G401.6 (cell line): Measurements from ENCODE around the gene AFDN.

Source experiments
- FAIRE-seq: peaks from 2 replicates; lab custom pipeline; 2012; peaks lifted over from hg19 to GRCh38; lab: Jason Lieb, UNC

AFDN gene

GRCh38 chr6:167870321-167870720 lies 43.6 kb downstream of the AFDN start:
- FAIRE-seq: no peak

GRCh38 chr6:167872538-167873210 lies 46.0 kb downstream of the AFDN start:
- no peak for FAIRE-seq

GRCh38 chr6:167877994-167878779 lies 51.5 kb downstream of the AFDN start:
- no peak for FAIRE-seq

GRCh38 chr6:167879612-167880011 lies 52.9 kb downstream of the AFDN start:
- no peak for FAIRE-seq

- no peak for FAIRE-seq
These were observed 54.6 kb downstream of the AFDN start for GRCh38 chr6:167881327-167881726.

- no peak for FAIRE-seq
These were observed 55.5 kb downstream of the AFDN start for GRCh38 chr6:167882244-167882643.

- FAIRE-seq: no peak
These were observed 61.4 kb downstream of the AFDN start for GRCh38 chr6:167888098-167888497.

GRCh38 chr6:167892835-167893815 lies 66.4 kb downstream of the AFDN start:
- FAIRE-seq: no peak

- no peak for FAIRE-seq
These were observed 68.3 kb downstream of the AFDN start for GRCh38 chr6:167894965-167895364.

GRCh38 chr6:167896648-167897047 lies 69.9 kb downstream of the AFDN start:
- no peak for FAIRE-seq

- peak; percentile 95 for FAIRE-seq
These were observed 72.1 kb downstream of the AFDN start for GRCh38 chr6:167898673-167899311.

- FAIRE-seq: no peak
These were observed 78.1 kb downstream of the AFDN start for GRCh38 chr6:167904791-167905190.

GRCh38 chr6:167906899-167907298 lies 80.2 kb downstream of the AFDN start:
- no peak for FAIRE-seq

GRCh38 chr6:167907837-167908681 lies 81.3 kb downstream of the AFDN start:
- FAIRE-seq: peak; percentile 13

GRCh38 chr6:167910007-167910406 lies 83.3 kb downstream of the AFDN start:
- FAIRE-seq: no peak

GRCh38 chr6:167910652-167911051 lies 83.9 kb downstream of the AFDN start:
- no peak for FAIRE-seq

- FAIRE-seq: no peak
These were observed 85.8 kb downstream of the AFDN start for GRCh38 chr6:167912494-167912893.

GRCh38 chr6:167913699-167914098 lies 87.0 kb downstream of the AFDN start:
- no peak for FAIRE-seq

- no peak for FAIRE-seq
These were observed 88.4 kb downstream of the AFDN start for GRCh38 chr6:167915139-167915538.

GRCh38 chr6:167917551-167918154 lies 90.9 kb downstream of the AFDN start:
- no peak for FAIRE-seq
